Dendritic cell treated with granulocyte-macrophage colony-stimulating factor and Interleukin-4, amounts not matched to agents 40 ng/mL and 50 ng/mL, for 4 days (primary cell): ENCODE results near the gene SH3GLB1.

Source experiments
- H3K27ac Mint-ChIP-seq: one replicate; pipeline ENCODE4 v1.8.0; 2022; ENCODE audit warnings: mild to moderate bottlenecking, mixed read lengths
- H3K27me3 Mint-ChIP-seq: one replicate; pipeline ENCODE4 v1.8.0; 2022; ENCODE audit warnings: mild to moderate bottlenecking, mixed read lengths
- H3K36me3 Mint-ChIP-seq: one replicate; pipeline ENCODE4 v1.8.0; 2022; ENCODE audit warnings: low read depth, mixed read lengths
- H3K4me1 Mint-ChIP-seq: one replicate; pipeline ENCODE4 v1.8.0; 2022; ENCODE audit warnings: low read depth, mixed read lengths
- H3K4me3 Mint-ChIP-seq: one replicate; pipeline ENCODE4 v1.8.0; 2022; ENCODE audit warnings: mild to moderate bottlenecking, moderate library complexity, mixed read lengths
- H3K9me3 Mint-ChIP-seq: one replicate; pipeline ENCODE4 v1.8.0; 2022; ENCODE audit warnings: mixed read lengths
- intact Hi-C: fragments of 100-400 bp; cut with micrococcal nuclease; formaldehyde crosslinking; loops from one replicate; pipeline ENCODE4 v1.15.0; 2022

SH3GLB1 gene

DNA sequence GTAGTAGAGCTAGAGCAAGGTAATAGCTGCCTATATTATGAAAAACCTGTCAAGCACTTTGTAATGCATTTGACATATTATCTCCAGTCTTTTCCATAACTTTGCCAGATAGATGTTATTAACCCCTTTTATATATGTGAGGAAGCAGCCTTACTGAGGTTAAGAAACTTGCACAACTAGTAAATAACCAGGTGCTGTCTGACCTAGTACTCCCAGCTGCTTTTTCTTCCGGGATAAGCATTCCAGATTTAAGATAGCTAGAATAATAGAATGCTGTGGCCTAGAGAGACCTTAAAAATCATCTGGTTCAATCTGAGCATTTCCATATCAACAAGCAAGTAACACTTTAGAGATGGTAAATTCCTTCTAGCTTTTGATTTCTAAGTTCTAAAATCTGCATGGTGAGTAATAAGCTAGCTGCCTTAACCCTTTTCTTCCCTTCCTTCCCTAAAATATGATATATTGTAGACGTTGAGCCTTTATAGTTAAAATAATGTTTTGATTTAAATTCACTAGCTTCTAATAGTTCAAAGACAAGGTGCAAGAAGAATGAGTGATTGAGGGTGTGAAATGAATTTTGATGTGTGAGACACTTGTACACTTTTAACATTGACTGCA is 1.8 kb downstream of the SH3GLB1 start:
- H3K27me3 Mint-ChIP-seq, result peaks cover 3% of the 10 kb centered on the region
- H3K4me3 Mint-ChIP-seq, result peak overlapping the region; percentile 88
- H3K4me1 Mint-ChIP-seq, result peaks cover 22% of the 10 kb centered on the region

GRCh38 chr1:86708920-86709319 is 4.5 kb downstream of the SH3GLB1 start:
- Mint-ChIP-seq H3K4me3 (no peak overlapping the region), H3K4me1 (peaks cover 20% of the 10 kb centered on the region), H3K27me3 (no peaks in the 10 kb centered on the region), H3K36me3 (peaks cover 23% of the 10 kb centered on the region), H3K9me3 (no peaks in the 10 kb centered on the region), H3K27ac (no peak overlapping the region)
- intact Hi-C loops, result loop anchor here (10.0 kb wide), 2 partner anchors 206 to 1434 kb away; partner anchors contain the start of genes BCL10, HS2ST1 and SELENOF

More for the DNA sequence above, 1.8 kb downstream of the SH3GLB1 start:
- Mint-ChIP-seq H3K9me3 (no peaks in the 10 kb centered on the region), H3K36me3 (peaks cover 23% of the 10 kb centered on the region), H3K27ac (peak overlapping the region; percentile 98)
- intact Hi-C loops, result loop anchor here (10.0 kb wide), 2 partner anchors 209 to 1431 kb away; partner anchors contain the start of genes BCL10, HS2ST1 and SELENOF

GRCh38 chr1:86712088-86712860 is 7.9 kb downstream of the SH3GLB1 start:
- H3K36me3 Mint-ChIP-seq, result peaks cover 25% of the 10 kb centered on the region
- H3K4me3 Mint-ChIP-seq, result no peak overlapping the region
- H3K27ac Mint-ChIP-seq, result no peak overlapping the region
- H3K27me3 Mint-ChIP-seq, result no peaks in the 10 kb centered on the region
- intact Hi-C loops, result no loop called here
- peaks cover 22% of the 10 kb centered on the region for H3K4me1 Mint-ChIP-seq
- H3K9me3 Mint-ChIP-seq, result no peaks in the 10 kb centered on the region

- intact Hi-C loops, result no loop called here
- H3K27ac Mint-ChIP-seq, result no peak overlapping the region
- no peaks in the 10 kb centered on the region for H3K27me3 Mint-ChIP-seq
- peaks cover 16% of the 10 kb centered on the region for H3K4me1 Mint-ChIP-seq
- H3K9me3 Mint-ChIP-seq, result no peaks in the 10 kb centered on the region
- H3K36me3 Mint-ChIP-seq, result peaks cover 27% of the 10 kb centered on the region
- H3K4me3 Mint-ChIP-seq, result no peak overlapping the region
Observed at GRCh38 chr1:86713477-86713876, 9.1 kb downstream of the SH3GLB1 start.

DNA sequence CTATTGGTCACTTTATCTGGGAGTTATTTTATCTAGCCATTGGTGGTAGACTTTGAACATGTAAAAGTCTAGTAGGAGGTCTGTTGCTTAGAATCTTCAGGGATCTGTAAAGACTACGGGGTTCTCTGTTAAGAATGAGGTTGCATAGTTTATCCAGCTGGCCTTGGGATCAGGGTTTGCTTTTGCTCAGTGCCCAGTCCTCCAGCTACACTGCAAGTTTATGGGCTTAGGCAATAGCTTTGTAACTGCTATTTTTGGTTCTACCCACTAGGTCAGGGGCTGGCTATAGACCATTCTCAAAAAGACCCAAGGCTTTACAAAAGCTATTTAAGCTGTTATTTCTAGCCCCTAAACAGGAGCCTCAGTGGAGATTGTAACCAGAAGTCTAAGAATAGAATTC is 9.8 kb downstream of the SH3GLB1 start:
- intact Hi-C loops, result no loop called here

GRCh38 chr1:86714561-86715244 is 10.3 kb downstream of the SH3GLB1 start:
- H3K4me3 Mint-ChIP-seq, result no peak overlapping the region
- H3K27ac Mint-ChIP-seq, result no peak overlapping the region
- H3K4me1 Mint-ChIP-seq, result peaks cover 16% of the 10 kb centered on the region
- intact Hi-C loops, result no loop called here
- no peaks in the 10 kb centered on the region for H3K27me3 Mint-ChIP-seq
- peaks cover 32% of the 10 kb centered on the region for H3K36me3 Mint-ChIP-seq
- no peaks in the 10 kb centered on the region for H3K9me3 Mint-ChIP-seq

More for the DNA sequence above, 9.8 kb downstream of the SH3GLB1 start:
- H3K27me3 Mint-ChIP-seq, result no peaks in the 10 kb centered on the region
- H3K9me3 Mint-ChIP-seq, result no peaks in the 10 kb centered on the region
- H3K36me3 Mint-ChIP-seq, result peaks cover 27% of the 10 kb centered on the region
- no peak overlapping the region for H3K4me3 Mint-ChIP-seq
- H3K27ac Mint-ChIP-seq, result no peak overlapping the region
- peaks cover 16% of the 10 kb centered on the region for H3K4me1 Mint-ChIP-seq

- intact Hi-C loops, result no loop called here
- no peak overlapping the region for H3K27ac Mint-ChIP-seq
- H3K36me3 Mint-ChIP-seq, result peaks cover 48% of the 10 kb centered on the region
- no peak overlapping the region for H3K4me3 Mint-ChIP-seq
- H3K27me3 Mint-ChIP-seq, result no peaks in the 10 kb centered on the region
- H3K4me1 Mint-ChIP-seq, result peaks cover 8% of the 10 kb centered on the region
- H3K9me3 Mint-ChIP-seq, result no peaks in the 10 kb centered on the region
Observed at GRCh38 chr1:86718786-86719185, 14.4 kb downstream of the SH3GLB1 start.

DNA sequence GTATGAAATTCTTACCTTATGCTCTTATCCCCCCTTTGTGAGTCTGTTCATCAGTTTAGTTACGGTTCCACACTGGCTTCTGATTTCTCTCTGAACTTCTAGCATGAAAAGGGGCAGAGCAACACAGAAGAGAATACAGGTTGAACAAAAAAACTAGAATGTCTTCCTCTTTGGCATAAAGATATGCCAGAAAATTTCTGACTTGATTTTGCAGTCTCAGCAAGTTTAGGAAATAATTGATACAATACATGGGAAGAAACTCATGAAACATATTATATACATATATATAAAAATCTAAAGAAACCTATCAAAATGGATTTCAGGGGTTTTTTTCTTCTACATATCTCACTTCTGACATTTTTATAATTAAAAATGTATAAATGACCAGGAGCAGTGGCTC is 27.0 kb downstream of the SH3GLB1 start:
- H3K27ac Mint-ChIP-seq, result no peak overlapping the region

GRCh38 chr1:86733340-86733739 is 29.0 kb downstream of the SH3GLB1 start:
- no peak overlapping the region for H3K4me3 Mint-ChIP-seq
- peaks cover 6% of the 10 kb centered on the region for H3K4me1 Mint-ChIP-seq
- H3K27ac Mint-ChIP-seq, result no peak overlapping the region
- H3K27me3 Mint-ChIP-seq, result no peaks in the 10 kb centered on the region
- intact Hi-C loops, result no loop called here
- peaks cover 62% of the 10 kb centered on the region for H3K36me3 Mint-ChIP-seq
- no peaks in the 10 kb centered on the region for H3K9me3 Mint-ChIP-seq

More for the DNA sequence above, 27.0 kb downstream of the SH3GLB1 start:
- Mint-ChIP-seq H3K36me3 (peaks cover 76% of the 10 kb centered on the region), H3K4me3 (no peak overlapping the region), H3K27me3 (no peaks in the 10 kb centered on the region), H3K4me1 (no peaks in the 10 kb centered on the region), H3K9me3 (no peaks in the 10 kb centered on the region)
- intact Hi-C loops, result no loop called here

GRCh38 chr1:86739648-86740509 is 35.5 kb downstream of the SH3GLB1 start:
- Mint-ChIP-seq H3K4me1 (peaks cover 6% of the 10 kb centered on the region), H3K27me3 (no peaks in the 10 kb centered on the region), H3K27ac (no peak overlapping the region), H3K36me3 (peaks cover 25% of the 10 kb centered on the region), H3K9me3 (no peaks in the 10 kb centered on the region), H3K4me3 (no peak overlapping the region)
- intact Hi-C loops, result no loop called here

GRCh38 chr1:86741947-86742572 is 37.7 kb downstream of the SH3GLB1 start:
- no peak overlapping the region for H3K27ac Mint-ChIP-seq
- H3K27me3 Mint-ChIP-seq, result no peaks in the 10 kb centered on the region
- no peak overlapping the region for H3K4me3 Mint-ChIP-seq
- peaks cover 28% of the 10 kb centered on the region for H3K36me3 Mint-ChIP-seq
- H3K9me3 Mint-ChIP-seq, result no peaks in the 10 kb centered on the region
- intact Hi-C loops, result no loop called here
- H3K4me1 Mint-ChIP-seq, result peaks cover 6% of the 10 kb centered on the region

GRCh38 chr1:86747304-86747703 is 42.9 kb downstream of the SH3GLB1 start:
- intact Hi-C loops, result no loop called here
- H3K4me1 Mint-ChIP-seq, result no peaks in the 10 kb centered on the region

More at GRCh38 chr1:86747304-86747703, 42.9 kb downstream of the SH3GLB1 start:
- Mint-ChIP-seq H3K27me3 (no peaks in the 10 kb centered on the region), H3K9me3 (no peaks in the 10 kb centered on the region), H3K36me3 (peaks cover 35% of the 10 kb centered on the region), H3K4me3 (no peak overlapping the region), H3K27ac (no peak overlapping the region)
